HG02763 (cell line): Measurements from ENCODE around the gene TIMM44.
"Not testable (repeated sequence)": the region's sequence is repeated elsewhere in the genome, so short reads cannot be mapped to it uniquely, and the experiment has no call there.

Experiments
- ATAC-seq: cut with Tn5 transposase; IDR thresholded peaks from one replicate; pipeline ENCODE4 v1.9.1; 2021; ENCODE audit warnings: mild to moderate bottlenecking, moderate library complexity; ENCODE audit not compliant: unreplicated experiment

Gene TIMM44

DNA sequence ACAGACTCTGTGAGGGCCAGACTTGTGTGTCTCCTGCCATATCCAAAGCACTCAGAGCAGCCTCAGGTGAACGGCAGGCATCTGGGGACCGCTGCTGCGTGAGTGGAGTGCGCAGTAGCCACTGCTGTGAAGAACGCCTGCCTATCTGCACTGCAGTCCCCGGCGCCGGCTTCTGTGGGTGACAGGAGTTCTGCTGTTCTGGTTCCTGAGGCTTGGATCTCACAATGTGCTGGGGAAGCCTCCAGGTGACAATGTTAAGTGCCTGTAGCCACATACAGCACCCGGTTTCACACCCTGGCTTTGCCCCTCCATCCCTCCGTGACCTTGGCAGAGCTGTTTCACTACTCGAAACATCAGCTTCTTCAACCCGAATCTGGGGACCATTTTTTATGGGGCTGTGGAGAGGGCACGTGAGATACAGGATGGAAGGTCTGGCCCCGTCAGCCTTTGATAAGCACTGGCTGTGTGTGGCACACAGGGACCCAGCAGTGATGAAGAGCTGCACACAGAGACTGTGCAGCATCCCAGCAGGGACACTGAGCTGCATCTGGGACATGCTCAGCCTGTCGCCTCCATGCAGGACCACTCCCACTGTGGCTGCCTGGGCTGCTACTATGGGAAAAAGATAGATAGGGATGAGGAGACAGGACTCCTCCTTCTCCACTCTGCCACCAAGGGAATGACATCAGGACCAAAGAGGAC, 33.7 kb upstream of the TIMM44 start:
- ATAC-seq, result no peak

DNA sequence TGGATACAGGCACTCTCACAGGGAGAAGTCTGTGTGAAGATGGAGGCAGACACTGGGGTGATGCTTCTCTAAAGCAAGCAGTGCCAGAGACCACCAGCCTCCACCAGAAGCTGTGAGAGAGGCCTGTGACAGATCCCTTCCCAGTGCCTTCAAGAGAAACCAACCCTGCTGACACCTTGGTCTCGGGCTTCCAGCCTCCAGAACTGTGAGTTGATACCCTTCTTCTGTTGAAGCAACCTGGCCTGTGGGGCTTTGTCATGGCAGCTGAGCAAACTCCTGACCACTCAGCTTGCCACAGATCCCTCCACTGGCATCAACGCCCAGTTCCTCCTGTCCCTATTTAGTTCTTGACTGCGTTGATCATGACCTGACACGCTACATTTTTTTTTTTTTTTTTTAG, 33.0 kb upstream of the TIMM44 start:
- no peak for ATAC-seq

DNA sequence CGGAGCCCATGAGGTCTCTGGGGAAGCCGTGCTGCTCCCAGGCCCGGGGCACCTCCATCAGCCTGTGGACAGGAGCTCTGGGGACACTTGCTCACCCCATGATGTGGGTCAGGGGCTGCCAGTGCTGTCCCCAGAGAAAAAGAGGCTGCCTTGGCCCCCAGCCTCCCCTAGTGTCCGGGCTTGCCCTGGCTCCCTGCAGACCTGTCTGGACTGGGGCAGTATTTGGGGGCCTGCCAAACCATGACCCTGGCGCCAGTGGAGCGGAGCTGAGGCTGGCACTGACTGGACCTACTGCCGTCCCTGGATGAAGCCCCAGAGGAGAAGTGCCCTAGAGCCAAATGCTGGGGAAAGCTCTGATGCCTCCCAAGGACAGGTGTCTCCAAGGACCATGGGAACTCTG, 31.6 kb upstream of the TIMM44 start:
- no peak for ATAC-seq

DNA sequence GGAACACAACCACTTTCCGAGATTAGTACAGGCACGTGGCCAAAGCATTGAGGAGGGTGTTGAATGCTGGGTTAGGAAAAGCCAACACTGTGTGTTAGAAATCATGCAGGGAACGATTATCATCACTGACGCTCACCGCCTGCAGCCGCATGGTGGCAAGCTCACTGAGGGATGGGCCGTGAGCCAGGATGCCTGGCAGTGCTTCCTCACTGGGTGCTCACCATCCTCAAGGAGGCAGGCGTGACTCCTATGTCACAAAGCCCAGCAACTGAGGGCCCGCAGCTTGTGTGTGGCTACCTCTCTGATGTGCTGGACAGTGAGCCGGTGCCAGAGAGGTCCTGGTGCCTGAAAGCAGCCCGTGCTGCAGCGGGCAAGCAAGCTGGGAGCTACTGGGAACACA, 30.4 kb upstream of the TIMM44 start:
- ATAC-seq, result no peak

DNA sequence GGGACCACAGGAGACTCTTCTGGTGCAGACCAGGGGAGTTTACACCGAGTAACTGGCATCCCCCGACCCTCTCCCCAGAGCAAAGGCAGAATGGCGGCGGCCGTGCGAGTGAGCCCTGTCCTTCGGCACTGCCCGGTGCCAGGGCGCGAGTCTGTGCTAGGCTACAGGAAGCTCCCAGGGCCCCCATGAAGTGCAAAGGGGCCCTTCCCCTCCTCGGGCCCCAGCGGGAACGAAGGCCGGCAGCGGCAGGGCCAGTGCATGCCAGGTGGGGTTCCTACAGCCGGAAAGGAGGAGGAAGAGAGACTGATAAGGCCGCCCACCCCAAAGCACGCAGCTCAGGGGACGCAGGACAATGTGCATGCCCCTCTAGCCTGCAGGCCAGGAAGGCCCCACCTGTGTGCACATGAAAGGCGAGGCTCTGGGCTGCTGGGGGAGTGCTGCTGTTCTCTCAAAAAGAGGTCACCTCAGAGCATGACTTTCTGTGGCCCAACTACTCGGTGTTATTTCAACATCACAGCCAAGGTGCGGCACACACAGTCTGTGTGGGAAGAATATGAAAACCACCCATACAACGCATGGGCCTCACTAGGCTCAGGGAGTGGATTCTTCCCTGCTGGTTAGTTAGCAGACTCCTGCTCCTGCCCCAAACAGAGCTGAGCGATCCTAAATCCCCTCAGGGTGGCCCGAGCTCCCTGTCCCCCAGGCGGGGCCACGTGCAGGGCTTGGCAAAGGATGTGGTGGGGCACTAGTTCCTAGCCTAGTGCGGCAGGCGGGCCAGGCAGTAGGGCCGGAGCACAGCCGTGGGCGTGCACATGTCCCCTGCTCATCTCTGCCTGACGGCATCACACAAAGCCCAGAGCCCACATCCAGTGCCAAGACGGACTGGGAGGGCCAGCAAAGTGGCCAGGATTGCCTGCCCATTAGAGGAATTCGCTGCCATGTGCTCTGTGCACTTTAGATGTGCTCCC, 28.4 kb upstream of the TIMM44 start:
- no peak for ATAC-seq

DNA sequence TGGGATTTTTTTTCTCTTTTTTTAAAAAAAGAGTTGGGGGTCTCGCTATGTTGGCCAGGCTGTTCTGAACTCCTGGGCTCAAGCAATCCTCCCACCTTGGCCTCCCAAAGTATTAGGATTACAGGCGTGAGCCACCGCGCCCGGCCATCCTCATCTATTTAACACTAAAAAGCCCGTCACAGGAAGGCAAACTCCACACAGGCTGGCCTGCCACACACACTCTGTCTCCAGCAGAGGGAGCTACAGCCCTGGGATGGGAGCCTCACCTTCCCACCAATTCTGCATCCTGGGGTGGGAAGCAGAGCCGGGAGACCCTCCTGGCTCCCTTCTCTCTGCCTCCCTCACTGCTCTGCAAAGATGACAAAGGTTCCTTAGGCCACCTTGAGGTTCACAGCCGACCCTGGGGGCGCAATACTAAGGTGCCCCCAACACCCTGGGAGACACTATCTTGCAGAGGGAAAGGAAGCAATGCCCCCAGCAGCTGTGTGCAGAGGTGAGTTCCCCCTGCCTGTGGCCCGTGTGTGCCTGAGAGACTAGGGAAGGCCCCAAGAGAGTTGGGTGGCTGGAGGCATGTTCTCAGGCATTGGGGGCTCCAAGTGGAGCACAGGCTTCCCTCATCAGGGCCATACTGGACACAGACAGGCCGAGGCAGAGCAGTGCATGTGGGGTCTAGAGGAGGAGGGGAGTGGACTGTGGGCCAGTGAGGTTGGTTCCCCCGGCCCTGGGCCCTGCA, 27.4 kb upstream of the TIMM44 start:
- ATAC-seq, result no peak

DNA sequence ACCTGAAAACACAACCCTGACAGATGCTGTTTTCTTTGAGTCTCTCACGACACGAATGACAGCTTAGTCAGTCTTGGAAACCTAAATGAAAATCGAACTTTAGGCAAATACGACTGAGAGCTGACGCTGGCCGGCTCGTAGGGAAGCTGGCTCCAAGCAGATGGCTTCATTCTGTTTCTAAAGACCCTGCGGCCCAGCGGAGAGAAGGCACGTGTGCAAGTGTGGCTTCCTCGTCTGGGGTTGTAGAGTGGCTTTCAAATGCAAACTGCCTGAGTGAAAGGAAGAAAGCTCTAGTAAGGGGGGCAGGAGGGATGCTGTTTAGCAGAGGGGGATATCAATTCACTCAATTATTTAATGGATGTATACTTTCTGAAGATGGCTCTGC, 26.1 kb upstream of the TIMM44 start:
- no peak for ATAC-seq

DNA sequence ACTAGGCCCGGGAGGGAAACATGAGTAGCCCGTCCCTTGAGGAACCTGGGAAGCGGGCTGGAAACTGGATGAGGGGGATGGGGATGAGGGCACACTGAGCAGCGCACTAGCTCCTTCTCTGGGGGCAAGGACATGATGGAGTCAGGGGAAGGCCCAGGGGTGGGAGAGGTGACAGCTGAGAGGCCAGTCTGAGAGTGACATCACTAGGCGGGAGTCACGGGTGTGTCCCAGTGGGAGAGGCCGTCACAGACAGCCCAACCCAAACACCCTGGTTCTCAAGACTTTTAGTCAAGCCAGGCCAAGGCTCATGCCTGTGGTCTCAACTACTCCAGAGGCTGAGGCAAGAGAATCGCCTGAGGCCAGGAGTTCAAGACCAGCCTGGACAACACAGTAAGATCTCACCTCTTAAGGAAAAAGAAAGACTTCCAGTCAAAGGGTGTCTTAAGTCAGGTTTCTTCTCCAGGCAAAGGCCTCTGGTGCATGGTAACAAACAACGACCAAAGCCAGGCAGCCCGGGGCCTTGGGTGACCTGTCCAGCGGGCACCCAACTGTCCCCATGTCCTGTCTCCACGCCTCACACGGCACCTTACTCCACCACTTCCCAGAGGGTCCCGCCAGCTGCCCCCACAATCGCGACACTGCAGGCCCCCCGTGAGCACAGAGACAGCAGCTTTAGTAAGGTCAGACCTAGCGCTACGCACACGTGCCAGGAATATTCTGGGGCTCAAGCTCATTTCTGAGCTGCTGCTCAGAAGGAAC, 25.5 kb upstream of the TIMM44 start:
- ATAC-seq, result no peak

DNA sequence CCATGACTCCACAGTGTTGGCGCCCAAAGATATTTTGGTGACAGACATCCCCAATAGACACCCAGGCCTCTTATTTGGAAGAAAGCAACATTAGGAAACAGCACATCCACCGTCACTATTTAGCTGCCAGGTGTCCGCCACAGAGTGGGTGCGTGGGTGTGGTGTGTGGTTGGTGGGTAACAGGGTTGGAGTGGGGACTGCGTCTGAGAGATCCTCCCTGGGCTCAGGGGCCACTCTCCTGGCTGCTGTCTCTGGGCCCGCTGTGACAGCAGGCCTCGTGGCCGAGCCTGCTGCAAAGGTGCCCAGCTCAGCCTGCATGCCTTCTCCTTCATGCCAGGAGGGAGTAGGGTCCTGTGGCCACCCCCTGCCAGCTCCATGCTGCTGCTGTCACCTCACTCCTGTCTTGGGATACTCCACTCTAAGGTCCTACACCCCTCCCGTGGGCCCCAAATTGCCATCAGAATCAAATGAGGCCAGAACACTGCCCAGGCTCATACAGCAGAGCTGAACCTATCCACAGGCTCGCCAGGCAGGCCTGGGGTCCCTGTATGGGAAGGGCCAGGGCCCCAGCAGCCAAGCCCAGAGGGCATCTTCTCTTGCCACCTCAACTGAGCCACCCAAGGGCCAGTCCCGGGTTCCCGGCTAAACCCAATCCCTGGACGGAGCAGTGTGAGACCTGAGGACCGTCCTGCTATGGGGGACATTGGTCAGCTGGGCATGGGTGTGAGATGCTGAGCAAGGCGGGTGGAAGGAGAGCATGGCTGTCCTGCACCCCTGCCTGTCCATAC, 24.7 kb upstream of the TIMM44 start:
- ATAC-seq, result no peak

DNA sequence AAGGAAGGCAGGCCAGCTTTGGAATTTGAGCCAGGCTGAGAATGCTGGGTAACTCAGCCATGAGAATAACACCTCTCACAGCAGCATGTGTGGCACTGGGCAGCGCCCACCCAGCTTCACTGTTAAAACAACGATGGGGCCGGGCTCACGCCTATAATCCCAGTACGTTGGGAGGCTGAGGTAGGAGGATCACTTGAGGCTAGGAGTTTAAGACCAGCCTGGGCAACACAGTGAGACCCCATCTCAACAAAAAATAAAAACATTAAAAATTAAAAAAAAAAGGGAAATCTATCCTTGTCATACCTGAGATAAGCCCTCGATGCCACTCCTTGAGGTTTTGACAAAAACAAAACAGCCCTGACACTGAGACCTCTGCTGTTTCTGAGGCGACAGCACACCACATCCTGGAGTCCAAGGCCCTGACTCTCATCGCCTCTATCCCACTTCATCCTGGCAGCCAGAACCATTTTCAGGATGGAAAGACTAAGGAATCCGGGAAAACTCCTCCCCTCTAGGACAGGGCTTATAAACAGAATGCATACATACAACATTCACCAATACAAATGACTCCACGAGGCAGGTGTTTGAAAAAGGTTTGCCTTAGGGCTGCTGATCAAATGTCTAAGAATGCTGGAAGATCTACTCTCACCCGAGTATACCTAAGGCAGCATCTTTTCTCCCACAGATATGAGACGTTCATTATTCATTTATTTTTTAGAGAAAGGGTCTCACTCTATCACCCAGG, 22.6 kb upstream of the TIMM44 start:
- no peak for ATAC-seq

DNA sequence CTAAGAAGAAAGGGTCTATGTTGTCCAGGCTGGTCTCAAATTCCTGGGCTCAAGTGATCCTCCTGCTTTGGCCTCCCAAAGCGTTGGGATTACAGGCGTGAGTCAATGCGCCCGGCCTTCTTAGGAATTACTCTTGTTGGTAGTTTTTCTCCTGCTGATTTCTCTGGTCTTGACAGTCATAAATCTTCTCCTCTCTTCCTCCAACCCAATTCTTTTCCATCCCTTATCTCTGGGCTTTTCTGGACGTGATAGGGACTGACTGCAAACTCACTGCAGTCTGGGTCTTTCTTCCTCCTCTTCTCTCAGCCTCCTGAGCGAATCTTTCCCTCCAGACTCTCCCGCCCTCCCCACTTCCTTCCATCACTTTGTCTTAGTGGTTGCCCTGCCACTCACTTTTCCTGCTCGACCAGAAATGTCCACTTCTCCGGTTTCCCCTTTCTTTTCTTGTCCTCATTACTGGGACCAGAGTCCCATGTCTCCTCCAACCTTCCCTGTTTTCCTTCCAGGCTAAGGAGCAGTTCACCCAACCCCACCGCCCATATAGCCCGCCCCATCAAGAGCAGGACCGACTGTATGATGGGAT, 21.9 kb upstream of the TIMM44 start:
- no peak for ATAC-seq

DNA sequence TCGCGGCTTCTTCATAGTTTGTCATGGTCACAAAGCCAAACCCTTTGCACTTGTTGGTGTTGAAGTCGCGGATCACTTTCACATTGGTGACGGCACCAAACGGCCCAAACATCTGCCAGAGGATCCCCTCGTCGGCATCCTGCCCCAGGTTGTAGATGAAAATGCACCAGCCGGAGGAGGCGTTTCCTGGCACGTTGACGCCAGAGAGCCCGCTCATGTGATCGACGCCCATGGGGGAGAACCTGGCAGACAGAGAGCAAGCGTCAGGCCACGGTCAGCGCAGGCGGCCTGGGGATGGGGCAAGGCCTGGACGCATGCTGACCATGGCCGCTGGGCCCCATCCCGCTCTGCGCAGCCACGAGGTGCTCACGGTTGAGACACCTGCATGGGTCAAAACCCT, 20.1 kb upstream of the TIMM44 start:
- no peak for ATAC-seq

DNA sequence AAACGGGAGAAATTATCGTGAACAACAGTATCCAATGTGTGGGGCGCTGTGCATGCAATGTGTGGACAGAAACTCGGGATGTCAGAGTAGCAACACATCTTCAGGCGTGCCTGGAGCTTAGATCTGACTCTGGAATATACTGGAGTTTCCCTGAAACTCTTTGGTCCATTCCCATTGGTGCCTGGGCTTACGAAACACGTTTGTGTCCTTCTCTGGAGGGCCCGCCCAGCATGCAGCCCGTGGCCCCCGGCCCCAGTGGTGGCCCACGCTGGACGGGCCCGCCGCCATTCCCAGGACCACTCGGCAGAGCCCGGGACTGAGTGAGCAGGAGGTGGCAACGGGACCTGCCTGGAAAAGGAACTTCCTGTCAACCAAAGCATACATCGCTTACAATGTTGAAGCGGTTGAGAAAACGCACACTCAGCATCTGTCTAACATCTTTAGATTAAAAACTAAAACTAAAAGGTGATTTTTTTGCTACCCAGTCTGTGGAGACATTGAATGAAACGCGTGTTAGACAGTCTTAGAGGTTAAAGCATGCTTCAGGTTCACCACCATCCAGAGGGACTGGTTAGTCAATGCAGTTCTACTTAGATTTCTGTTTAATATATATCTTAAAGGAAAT, 19.3 kb upstream of the TIMM44 start:
- no peak for ATAC-seq

DNA sequence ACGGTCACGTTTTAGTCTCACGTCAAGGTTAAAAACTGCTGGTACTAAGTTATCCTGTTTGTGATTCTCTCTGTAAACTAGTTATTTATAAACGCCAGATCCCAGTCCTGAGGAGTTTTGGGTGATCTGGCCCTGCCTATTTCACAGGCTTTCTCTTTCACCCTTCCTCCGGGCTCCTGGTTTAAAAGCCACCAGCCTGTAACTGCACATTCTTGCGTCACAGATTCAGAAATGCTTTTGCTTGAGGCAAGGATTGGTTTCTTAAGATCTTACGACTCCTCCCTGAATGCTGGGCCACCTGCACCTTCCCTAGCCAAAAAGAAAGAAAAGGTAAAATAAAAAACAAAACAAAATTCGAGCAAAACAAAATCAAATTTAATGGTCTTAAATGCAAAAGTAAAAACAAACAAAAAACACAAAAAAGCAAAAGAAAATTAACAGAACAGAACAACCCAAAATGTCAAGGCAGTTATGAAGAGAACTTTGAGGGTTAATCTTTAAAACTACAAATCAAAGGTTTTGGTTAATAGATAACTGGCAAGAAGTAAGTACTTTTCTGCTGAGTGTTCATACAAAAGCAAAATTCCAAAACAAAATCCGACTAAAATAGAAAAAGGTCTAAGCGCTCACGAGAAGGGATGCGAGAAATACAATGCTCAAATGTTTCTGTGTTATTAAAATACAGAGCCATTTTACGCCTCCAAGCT, 18.6 kb upstream of the TIMM44 start:
- no peak for ATAC-seq

DNA sequence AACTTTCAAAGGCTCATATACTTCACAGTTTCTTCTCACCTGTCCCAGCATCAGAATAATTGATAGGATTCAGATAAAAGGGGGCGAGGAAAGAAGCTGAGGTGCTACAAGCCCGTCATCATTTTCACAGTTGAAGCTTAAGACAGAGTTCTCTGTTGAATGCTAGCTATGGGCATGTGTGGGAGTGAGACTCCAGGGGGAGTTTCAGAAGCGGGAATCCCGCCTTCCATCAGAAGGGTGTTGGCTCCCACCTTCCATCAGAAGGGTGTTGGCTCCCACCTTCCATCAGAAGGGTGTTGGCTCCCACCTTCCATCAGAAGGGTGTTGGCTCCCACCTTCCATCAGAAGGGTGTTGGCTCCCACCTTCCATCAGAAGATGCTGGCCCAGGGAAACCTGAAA, 17.6 kb upstream of the TIMM44 start:
- not testable (repeated sequence) for ATAC-seq

DNA sequence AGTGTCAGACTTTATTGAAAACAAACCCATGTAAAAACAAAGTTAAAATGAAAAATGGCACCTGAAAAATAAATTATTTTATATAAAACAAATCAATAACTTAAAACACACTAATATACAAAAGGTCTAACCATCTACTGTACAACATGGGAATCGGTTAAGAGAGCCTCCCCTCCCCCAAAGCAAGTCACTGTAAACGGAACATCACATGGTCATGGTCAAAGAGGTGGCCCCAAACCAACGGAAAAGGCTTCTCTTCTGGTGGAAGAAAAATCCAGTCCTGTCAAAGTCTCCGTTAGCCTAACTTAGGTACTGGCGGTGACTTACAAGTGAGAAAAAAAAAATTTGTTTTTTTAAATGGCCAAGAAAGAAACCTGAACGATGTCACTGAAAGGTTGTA, 15.7 kb upstream of the TIMM44 start:
- ATAC-seq, result no peak

DNA sequence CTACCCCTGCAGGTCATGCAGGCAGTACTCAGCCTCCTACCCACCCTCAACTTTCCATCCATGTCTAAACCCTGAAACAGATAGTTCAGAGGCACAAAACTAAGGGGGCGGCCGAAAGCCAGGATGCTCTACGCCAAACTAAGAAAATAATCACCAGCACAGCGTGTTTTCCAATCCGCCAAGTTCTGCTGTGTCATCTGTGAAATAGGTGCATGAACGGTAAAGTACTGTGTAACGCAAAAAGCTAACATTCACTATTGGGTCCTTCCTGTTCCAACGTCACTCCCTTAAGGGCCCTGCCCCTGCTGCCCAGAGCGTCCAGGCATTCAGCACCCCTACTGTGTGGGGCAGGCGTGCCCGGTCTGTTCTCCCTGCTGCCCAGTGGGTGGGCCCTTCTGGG, 12.2 kb upstream of the TIMM44 start:
- no peak for ATAC-seq

DNA sequence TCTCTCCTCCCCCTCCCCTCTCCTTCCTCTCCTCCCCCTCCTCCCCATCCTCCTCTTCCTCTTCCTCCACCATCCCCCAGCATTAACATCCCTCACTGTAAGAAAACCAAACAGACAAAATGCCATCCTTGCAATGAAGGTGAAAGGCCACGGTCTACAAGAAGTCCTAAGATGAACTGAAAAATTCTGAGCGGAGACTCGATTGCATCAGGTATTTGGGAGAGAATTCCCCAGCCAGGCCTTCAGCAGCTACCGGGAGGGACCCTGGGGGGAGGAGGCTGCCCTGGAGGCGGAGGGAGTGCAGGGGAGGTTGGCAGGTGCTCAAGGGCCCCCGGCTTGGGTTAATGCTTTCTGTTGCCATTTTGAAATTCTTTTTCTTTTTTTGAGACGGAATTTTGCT, 10.1 kb upstream of the TIMM44 start:
- no peak for ATAC-seq
